Parathyroid adenoma (tissue), 2 donors: ENCODE data around the gene RASSF4.

Experiments used
- H2AFZ ChIP-seq: fragments of 300-600 bp; sonication (generic); one replicate; pipeline ENCODE4 v1.7.0; 2017; ENCODE audit warnings: antibody characterized with exemption, mild to moderate bottlenecking
- H3K27ac ChIP-seq: fragments of 300-600 bp; sonication (generic); one replicate; pipeline ENCODE4 v1.7.0; 2017
- H3K27me3 ChIP-seq: fragments of 300-600 bp; sonication (generic); one replicate; pipeline ENCODE4 v1.7.0; 2017; ENCODE audit warnings: low read length; ENCODE audit not compliant: control insufficient read depth, insufficient read depth
- H3K36me3 ChIP-seq: fragments of 300-600 bp; sonication (generic); one replicate; pipeline ENCODE4 v1.7.0; 2017; ENCODE audit warnings: low read length; ENCODE audit not compliant: control insufficient read depth, insufficient read depth
- H3K4me1 ChIP-seq: fragments of 300-600 bp; sonication (generic); one replicate; pipeline ENCODE4 v1.7.0; 2017; ENCODE audit warnings: control low read depth
- H3K4me2 ChIP-seq: fragments of 300-600 bp; sonication (generic); one replicate; pipeline ENCODE4 v1.7.0; 2017; ENCODE audit warnings: low read length
- H3K4me3 ChIP-seq: fragments of 300-600 bp; sonication (generic); one replicate; pipeline ENCODE4 v1.7.0; 2017; ENCODE audit warnings: low read depth, low read length
- H3K79me2 ChIP-seq: fragments of 300-600 bp; sonication (generic); one replicate; pipeline ENCODE4 v1.7.0; 2017; ENCODE audit warnings: control low read depth
- H3K9ac ChIP-seq: fragments of 300-600 bp; sonication (generic); one replicate; pipeline ENCODE4 v1.7.0; 2017; ENCODE audit warnings: mild to moderate bottlenecking
- H3K9me3 ChIP-seq: fragments of 300-600 bp; sonication (generic); one replicate; pipeline ENCODE4 v1.7.0; 2017; ENCODE audit warnings: low read length; ENCODE audit not compliant: control insufficient read depth
- TF ChIP-seq, protein P1 (sequence below): fragments of 300-600 bp; sonication (generic); IDR thresholded peaks from one replicate; pipeline ENCODE4 v1.7.0; 2017; ENCODE audit warnings: antibody characterized with exemption, mild to moderate bottlenecking
- donor health status: primary hyperparathyroidism.

The RASSF4 gene

DNA sequence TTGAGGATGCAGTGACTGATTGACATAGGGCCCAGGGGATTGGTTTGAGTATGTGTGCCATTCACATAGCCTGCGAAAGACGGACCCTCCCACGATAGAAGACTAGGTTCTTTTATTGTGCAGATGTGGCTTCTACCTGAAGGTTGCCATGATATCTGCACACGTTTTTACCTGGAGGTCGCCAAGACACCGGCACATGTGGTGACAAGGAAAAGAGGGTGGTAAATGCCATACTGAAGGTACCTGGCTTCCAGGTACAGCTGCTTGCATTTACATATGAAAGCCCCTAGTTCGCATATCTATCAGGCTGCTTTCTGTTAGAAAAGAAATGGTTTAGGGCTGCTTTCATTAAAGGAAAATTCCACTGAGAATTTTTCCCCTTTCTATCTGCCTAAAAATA, 84.7 kb downstream of the RASSF4 start:
- Histone ChIP-seq H3K27ac (no peak overlapping the region), H3K9me3 (no peaks in the 10 kb centered on the region), H2AFZ (no peak overlapping the region), H3K4me3 (no peak overlapping the region), H3K4me2 (no peak overlapping the region), H3K9ac (no peak overlapping the region), H3K79me2 (no peaks in the 10 kb centered on the region), H3K4me1 (no peaks in the 10 kb centered on the region), H3K27me3 (no peaks in the 10 kb centered on the region), H3K36me3 (no peaks in the 10 kb centered on the region)
- TF ChIP-seq, protein P1, sequence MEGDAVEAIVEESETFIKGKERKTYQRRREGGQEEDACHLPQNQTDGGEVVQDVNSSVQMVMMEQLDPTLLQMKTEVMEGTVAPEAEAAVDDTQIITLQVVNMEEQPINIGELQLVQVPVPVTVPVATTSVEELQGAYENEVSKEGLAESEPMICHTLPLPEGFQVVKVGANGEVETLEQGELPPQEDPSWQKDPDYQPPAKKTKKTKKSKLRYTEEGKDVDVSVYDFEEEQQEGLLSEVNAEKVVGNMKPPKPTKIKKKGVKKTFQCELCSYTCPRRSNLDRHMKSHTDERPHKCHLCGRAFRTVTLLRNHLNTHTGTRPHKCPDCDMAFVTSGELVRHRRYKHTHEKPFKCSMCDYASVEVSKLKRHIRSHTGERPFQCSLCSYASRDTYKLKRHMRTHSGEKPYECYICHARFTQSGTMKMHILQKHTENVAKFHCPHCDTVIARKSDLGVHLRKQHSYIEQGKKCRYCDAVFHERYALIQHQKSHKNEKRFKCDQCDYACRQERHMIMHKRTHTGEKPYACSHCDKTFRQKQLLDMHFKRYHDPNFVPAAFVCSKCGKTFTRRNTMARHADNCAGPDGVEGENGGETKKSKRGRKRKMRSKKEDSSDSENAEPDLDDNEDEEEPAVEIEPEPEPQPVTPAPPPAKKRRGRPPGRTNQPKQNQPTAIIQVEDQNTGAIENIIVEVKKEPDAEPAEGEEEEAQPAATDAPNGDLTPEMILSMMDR, result no peak
